AG09309 (cell line): Measurements from ENCODE around the gene DNM3.

Experiments
- DNase-seq: peaks from one replicate; pipeline ENCODE4 v3.0.0-alpha.2; 2010; ENCODE audit warnings: low read depth
- H3K4me3 ChIP-seq: 2 replicates; pipeline ENCODE4 v1.5.1; 2011; ENCODE audit warnings: mild to moderate bottlenecking, low read depth, low read length, moderate library complexity; ENCODE audit not compliant: control insufficient read depth
- TF ChIP-seq, protein P1 (sequence below): IDR thresholded peaks from 2 replicates; pipeline ENCODE4 v1.5.1; 2011; ENCODE audit warnings: mild to moderate bottlenecking, low read depth, low read length, inconsistent platforms; ENCODE audit not compliant: insufficient read depth, control insufficient read depth; ENCODE audit errors: missing control alignments

DNM3 gene

DNA sequence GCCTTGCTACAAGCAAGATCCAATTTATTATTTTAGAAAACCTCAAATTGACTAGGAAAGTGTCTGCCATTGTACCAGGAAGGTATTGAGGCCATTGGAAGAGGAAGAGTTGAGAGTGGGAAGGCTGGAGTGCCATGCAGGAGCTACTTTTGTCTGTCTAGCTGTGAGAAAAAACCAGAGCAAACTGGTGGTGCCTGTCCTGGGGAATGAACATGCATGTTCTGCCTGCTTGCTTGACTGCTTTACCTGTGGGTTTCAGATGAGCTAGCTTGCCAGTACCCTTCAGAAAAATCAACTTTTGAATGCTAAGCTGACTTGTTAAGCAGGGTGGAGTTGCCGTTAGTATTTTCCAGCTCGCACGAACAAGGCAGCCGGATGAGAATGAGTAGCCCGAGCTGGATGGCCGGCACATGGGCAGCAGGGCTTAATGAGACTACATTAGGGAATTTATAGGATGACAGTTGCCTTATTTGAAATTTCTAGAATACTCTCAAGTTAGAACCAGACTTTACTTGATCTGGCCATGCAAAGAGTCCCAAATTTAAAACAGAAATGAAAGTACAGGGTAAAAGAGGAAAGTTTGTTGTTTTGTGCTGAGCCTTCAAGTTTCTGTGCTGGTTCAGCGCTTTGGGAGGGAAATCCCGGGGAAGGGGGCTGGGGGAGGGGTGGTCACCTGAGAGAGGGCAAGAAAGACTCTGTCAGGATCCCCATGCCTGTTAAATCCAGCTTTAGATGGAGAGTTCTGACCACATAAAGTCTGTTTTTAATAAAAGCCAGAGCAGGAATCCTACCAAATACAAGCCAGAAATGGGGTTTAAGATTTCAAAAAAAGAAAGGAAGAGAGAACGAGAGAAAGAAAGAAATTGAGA is 549.6 kb downstream of the DNM3 start:
- no peak overlapping the region; the same call in 1 of the 2 replicates for H3K4me3 ChIP-seq
- TF ChIP-seq, protein P1, sequence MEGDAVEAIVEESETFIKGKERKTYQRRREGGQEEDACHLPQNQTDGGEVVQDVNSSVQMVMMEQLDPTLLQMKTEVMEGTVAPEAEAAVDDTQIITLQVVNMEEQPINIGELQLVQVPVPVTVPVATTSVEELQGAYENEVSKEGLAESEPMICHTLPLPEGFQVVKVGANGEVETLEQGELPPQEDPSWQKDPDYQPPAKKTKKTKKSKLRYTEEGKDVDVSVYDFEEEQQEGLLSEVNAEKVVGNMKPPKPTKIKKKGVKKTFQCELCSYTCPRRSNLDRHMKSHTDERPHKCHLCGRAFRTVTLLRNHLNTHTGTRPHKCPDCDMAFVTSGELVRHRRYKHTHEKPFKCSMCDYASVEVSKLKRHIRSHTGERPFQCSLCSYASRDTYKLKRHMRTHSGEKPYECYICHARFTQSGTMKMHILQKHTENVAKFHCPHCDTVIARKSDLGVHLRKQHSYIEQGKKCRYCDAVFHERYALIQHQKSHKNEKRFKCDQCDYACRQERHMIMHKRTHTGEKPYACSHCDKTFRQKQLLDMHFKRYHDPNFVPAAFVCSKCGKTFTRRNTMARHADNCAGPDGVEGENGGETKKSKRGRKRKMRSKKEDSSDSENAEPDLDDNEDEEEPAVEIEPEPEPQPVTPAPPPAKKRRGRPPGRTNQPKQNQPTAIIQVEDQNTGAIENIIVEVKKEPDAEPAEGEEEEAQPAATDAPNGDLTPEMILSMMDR = no peak
- no peak for DNase-seq

DNA sequence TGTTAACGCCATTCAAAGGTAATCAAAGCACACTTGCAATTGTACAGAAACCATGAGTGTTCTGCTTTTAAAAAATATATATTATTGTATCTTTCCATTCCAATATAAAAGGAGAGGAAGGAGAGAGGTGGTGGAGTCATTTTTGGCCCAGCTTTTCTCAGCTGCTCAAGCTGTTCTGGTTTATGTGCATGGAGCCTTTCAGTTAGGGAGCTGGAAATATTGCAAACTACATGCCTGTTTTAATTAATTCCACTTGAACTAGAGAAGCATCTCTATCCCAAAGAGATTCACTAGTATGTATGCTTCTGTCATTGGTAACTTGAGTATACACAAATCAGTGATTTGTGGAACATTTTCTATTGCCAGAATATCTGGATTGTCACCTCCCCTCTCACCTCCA is 550.7 kb downstream of the DNM3 start:
- no peak overlapping the region for H3K4me3 ChIP-seq
- TF ChIP-seq, protein P1 = no peak
- DNase-seq = no peak

DNA sequence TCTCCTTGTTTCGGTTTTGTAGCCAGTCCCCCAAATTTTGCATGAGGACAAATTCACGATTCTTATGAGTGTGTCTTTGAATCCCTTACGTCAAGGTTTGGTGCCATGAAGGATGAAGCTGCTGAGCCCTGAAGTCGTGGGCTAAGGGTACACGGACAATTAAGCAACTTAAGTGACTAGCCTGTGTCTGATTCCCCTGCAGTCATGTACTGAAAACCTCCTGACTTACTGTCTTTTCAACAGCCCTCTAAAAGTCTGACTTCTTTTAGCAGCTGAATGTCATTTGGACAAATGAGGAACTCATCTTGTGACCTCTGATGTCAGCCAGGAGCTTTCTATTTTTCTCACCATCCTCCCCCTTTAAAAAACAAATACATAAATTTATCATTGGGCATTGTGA is 552.1 kb downstream of the DNM3 start:
- TF ChIP-seq, protein P1 = no peak
- no peak for DNase-seq
- H3K4me3 ChIP-seq = no peak overlapping the region

DNA sequence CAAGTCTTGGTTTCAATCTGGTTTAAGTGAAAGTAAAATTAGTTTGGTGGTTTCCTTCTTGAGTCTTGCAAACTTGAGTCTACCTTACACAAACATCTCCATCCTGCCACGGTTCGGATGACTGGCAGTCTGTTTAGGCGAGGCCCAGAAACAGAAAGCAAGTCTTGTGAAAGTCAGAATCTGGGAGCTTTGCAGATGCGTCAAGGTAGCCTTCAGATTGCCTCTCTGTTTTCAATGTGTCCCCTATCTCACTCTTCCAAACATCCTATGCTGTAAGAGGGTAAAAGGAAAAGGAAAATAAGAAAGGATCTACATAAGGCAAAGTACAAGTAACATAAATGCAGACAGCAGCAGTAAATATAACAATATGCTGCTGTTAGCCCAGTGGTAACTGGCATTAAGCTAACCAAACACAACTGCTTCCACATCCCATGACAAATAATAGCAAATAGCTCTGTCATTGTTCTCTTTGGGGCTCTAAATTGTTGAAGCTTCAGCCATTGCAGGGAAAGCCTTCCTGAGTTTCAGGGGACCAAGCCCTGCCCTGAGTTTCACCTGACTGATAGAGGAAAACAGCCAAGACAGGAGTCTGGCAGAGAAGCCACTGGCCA is 552.9 kb downstream of the DNM3 start:
- DNase-seq = no peak
- H3K4me3 ChIP-seq = no peak overlapping the region
- TF ChIP-seq, protein P1 = no peak

DNA sequence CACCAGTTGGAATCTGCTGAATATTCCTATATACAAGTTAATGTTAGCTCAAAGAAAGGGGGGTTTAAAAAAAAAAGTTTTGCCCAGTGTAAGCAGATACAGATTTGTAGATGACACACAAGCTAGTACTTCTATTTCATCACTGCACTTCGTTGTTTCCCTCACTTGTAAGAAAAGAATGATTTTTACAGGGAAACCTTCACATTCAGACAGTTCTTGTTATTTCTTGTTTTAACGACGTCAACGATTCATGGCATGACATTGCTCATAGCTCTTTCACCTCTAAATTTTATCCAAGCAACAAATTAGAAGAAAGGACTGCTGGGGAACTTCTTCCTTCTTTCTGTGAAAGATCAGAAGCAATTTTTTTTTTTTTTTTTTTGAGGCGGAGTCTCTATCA is 553.5 kb downstream of the DNM3 start:
- DNase-seq = no peak
- H3K4me3 ChIP-seq = no peak overlapping the region
- TF ChIP-seq, protein P1 = no peak

DNA sequence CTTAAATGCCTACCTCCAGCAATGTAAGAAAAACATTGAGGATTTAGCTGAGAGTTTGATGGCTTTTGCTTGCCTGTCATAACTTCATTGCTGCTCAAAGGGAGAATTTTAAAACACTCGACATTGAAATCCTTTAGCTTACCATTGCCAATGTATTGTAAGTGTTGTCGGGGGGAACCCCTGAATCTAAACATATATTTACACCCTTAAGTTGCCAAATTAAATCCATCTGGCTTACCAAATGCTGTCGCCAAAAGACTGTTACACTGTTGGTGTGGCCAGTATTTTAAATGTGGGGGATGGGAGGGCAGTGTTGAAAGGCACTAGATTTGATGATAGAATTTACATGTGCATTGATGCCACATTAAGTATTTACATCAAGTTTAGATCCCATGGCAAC is 554.3 kb downstream of the DNM3 start:
- no peak for DNase-seq
- TF ChIP-seq, protein P1 = no peak
- H3K4me3 ChIP-seq = no peak overlapping the region
